ENCODE data around the gene KITLG. TPM values are rescaled to one million over a fixed set of nuclear protein-coding genes. Genes with fewer than 3 reads are reported as not detected.

KITLG gene
- total RNA-seq, 1 donor from 2014 or later, result 3.7 TPM

GRCh38 chr12:88445705-88446394 lies 134.4 kb downstream of the KITLG start:
- peaks cover 4% of the 10 kb centered on the region for H3K9me3 Mint-ChIP-seq (ENCODE audit: low read depth)

DNA sequence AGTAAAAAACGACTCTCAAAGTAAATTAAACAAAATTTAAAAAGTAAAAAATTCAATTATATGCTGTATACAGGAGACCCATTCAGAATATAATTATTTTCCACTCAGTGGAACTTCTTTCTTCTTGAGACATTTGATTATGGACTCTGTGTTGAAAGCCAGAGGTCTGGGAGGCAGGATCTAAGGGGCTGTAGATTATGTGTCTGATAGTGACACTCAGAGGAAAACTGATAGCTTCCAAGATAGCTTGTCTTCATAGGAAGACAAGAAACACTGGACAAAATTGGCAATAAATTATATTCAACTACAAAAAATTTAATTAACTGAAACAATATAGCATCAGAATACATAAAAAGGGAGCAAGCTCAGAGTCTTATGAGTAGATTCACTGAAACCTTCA lies 135.8 kb downstream of the KITLG start:
- no peak overlapping the region for H3K4me3 Mint-ChIP-seq (ENCODE audit: unreplicated experiment)
- H3K9me3 Mint-ChIP-seq (ENCODE audit: low read depth), result peaks cover 13% of the 10 kb centered on the region
- no peaks in the 10 kb centered on the region for H3K27me3 Mint-ChIP-seq (ENCODE audit: low read depth)
- H3K36me3 Mint-ChIP-seq (ENCODE audit: low read depth), result peaks cover 4% of the 10 kb centered on the region
- no peak for DNase-seq (ENCODE audit: low spot score)
- TF ChIP-seq CTCF (IDR thresholded peaks at IDR 0.05), result no peak
- peaks cover 4% of the 10 kb centered on the region for H3K4me1 Mint-ChIP-seq (ENCODE audit: low read depth)
- H3K27ac Mint-ChIP-seq (ENCODE audit: unreplicated experiment), result no peak overlapping the region

More at GRCh38 chr12:88445705-88446394, 134.4 kb downstream of the KITLG start:
- H3K4me3 Mint-ChIP-seq (ENCODE audit: unreplicated experiment), result no peak overlapping the region
- peaks cover 4% of the 10 kb centered on the region for H3K4me1 Mint-ChIP-seq (ENCODE audit: low read depth)
- no peak overlapping the region for H3K27ac Mint-ChIP-seq (ENCODE audit: unreplicated experiment)
- peaks cover 4% of the 10 kb centered on the region for H3K36me3 Mint-ChIP-seq (ENCODE audit: low read depth)
- no peaks in the 10 kb centered on the region for H3K27me3 Mint-ChIP-seq (ENCODE audit: low read depth)
- TF ChIP-seq CTCF (IDR thresholded peaks at IDR 0.05), result no peak
- DNase-seq (ENCODE audit: low spot score), result no peak

All from chondrocyte (in vitro differentiated cells).